ENCODE results near the gene EDEM1.

DNA sequence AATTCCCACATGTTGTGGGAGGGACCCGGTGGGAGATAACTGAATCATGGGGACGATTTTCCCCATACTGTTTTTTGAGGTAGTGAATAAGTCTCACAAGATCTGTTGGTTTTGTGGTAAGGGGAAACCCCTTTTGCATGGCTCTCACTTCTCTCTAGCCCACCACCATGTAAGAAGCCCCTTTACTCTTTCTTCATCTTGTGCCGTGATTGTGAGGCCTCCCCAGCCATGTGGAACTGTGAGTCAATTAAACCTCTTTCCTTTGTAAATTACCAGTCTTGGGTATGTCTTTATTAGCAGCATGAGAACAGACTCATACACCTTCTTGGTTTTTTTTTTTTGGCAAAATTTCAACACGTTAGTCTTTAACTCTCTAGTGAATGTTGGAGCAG is 47.3 kb upstream of the EDEM1 start:
- TF ChIP-seq POLR2A (IDR thresholded peaks at IDR 0.05; ENCODE audit: low read depth, low read length) = no peak
- no peak for TF ChIP-seq SP1 (IDR thresholded peaks at IDR 0.05; ENCODE audit: low read depth, low read length)
- TF ChIP-seq, protein P1, sequence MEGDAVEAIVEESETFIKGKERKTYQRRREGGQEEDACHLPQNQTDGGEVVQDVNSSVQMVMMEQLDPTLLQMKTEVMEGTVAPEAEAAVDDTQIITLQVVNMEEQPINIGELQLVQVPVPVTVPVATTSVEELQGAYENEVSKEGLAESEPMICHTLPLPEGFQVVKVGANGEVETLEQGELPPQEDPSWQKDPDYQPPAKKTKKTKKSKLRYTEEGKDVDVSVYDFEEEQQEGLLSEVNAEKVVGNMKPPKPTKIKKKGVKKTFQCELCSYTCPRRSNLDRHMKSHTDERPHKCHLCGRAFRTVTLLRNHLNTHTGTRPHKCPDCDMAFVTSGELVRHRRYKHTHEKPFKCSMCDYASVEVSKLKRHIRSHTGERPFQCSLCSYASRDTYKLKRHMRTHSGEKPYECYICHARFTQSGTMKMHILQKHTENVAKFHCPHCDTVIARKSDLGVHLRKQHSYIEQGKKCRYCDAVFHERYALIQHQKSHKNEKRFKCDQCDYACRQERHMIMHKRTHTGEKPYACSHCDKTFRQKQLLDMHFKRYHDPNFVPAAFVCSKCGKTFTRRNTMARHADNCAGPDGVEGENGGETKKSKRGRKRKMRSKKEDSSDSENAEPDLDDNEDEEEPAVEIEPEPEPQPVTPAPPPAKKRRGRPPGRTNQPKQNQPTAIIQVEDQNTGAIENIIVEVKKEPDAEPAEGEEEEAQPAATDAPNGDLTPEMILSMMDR (IDR thresholded peaks at IDR 0.05 in 2 of 3, conservative IDR thresholded peaks at IDR 0.05 in 1 of 3; ENCODE audit: control insufficient read depth in 2 of 3, extremely low read depth in 1 of 3, insufficient read depth in 1 of 3, low read depth in 3 of 3, low read length in 3 of 3) = no peak
- TF ChIP-seq GABPA (IDR thresholded peaks at IDR 0.05; ENCODE audit: low read depth) = no peak
- no peak for TF ChIP-seq EZH2 (IDR thresholded peaks at IDR 0.05; ENCODE audit: borderline replicate concordance, control insufficient read depth, low read depth, low read length)
- 0 out of 4 replicates have a peak, but pooled peaks of 1 of the 2 experiments have one; percentile 53 for TF ChIP-seq CEBPB (IDR thresholded peaks at IDR 0.05; ENCODE audit: borderline replicate concordance in 1 of 2, low read depth in 2 of 2, low read length in 2 of 2)
- TF ChIP-seq BMI1 (IDR thresholded peaks at IDR 0.05; ENCODE audit: borderline replicate concordance) = peak; percentile 39; the same call in 1 of the 2 replicates
- TF ChIP-seq NR2C2 (IDR thresholded peaks at IDR 0.05; ENCODE audit: borderline replicate concordance, control insufficient read depth, insufficient read length, low read depth) = no peak
- no peak for TF ChIP-seq POLR2AphosphoS5 (IDR thresholded peaks at IDR 0.05; ENCODE audit: low read length)
- TF ChIP-seq SIN3A (IDR thresholded peaks at IDR 0.05; ENCODE audit: low read depth, low read length) = no peak
- TF ChIP-seq, protein P2, sequence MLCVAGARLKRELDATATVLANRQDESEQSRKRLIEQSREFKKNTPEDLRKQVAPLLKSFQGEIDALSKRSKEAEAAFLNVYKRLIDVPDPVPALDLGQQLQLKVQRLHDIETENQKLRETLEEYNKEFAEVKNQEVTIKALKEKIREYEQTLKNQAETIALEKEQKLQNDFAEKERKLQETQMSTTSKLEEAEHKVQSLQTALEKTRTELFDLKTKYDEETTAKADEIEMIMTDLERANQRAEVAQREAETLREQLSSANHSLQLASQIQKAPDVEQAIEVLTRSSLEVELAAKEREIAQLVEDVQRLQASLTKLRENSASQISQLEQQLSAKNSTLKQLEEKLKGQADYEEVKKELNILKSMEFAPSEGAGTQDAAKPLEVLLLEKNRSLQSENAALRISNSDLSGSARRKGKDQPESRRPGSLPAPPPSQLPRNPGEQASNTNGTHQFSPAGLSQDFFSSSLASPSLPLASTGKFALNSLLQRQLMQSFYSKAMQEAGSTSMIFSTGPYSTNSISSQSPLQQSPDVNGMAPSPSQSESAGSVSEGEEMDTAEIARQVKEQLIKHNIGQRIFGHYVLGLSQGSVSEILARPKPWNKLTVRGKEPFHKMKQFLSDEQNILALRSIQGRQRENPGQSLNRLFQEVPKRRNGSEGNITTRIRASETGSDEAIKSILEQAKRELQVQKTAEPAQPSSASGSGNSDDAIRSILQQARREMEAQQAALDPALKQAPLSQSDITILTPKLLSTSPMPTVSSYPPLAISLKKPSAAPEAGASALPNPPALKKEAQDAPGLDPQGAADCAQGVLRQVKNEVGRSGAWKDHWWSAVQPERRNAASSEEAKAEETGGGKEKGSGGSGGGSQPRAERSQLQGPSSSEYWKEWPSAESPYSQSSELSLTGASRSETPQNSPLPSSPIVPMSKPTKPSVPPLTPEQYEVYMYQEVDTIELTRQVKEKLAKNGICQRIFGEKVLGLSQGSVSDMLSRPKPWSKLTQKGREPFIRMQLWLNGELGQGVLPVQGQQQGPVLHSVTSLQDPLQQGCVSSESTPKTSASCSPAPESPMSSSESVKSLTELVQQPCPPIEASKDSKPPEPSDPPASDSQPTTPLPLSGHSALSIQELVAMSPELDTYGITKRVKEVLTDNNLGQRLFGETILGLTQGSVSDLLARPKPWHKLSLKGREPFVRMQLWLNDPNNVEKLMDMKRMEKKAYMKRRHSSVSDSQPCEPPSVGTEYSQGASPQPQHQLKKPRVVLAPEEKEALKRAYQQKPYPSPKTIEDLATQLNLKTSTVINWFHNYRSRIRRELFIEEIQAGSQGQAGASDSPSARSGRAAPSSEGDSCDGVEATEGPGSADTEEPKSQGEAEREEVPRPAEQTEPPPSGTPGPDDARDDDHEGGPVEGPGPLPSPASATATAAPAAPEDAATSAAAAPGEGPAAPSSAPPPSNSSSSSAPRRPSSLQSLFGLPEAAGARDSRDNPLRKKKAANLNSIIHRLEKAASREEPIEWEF (IDR thresholded peaks at IDR 0.05; ENCODE audit: insufficient replicate concordance, low read depth, low read length) = peak; percentile 32
- no peak for TF ChIP-seq ZBTB11 (CRISPR knock-in tag; IDR thresholded peaks at IDR 0.05)

All from GM12878 (cell line).